SK-N-SH (cell line): Measurements from ENCODE around the gene COL2A1. TPM values are rescaled to one million over a fixed set of nuclear protein-coding genes. Genes with fewer than 3 reads are reported as not detected.

Experiments
- CTCF ChIA-PET: fragments of 300-600, 350-600 bp; formaldehyde crosslinking; extraction: SDS; loops from one replicate; lab custom pipeline; 2021; lab: Yijun Ruan, JAX
- POLR2A ChIA-PET: fragments of 350-600 bp; sonication (Branson Sonifier 250); formaldehyde crosslinking; extraction: SDS; loops from one replicate; lab custom pipeline; 2020; ENCODE audit warnings: antibody characterized with exemption, inconsistent platforms; lab: Yijun Ruan, JAX
- DNase-seq: peaks from one replicate; pipeline ENCODE4 v3.0.0; 2012
- H2AFZ ChIP-seq: fragments of 200-600 bp; sonication (generic); 2 replicates; pipeline ENCODE4 v1.8.1; 2016; ENCODE audit warnings: antibody characterized with exemption, mild to moderate bottlenecking, low read depth
- H3F3A ChIP-seq: fragments of 200-600 bp; sonication (generic); replicated peaks from 2 replicates; pipeline ENCODE3; 2016; ENCODE audit warnings: antibody characterized with exemption, mild to moderate bottlenecking; ENCODE audit not compliant: insufficient read depth
- H3K27ac ChIP-seq, 2 experiments: fragments of 200-500 bp in 1 of 2; fragments of 200-600 bp in 1 of 2; sonication (Bioruptor generic) in 1 of 2; sonication (generic), shearing (Covaris generic) in 1 of 2; 2 replicates each; pipeline versions ENCODE4 v1.5.1 to v1.6.1; 2014 to 2016; ENCODE audit warnings: low read depth in 2 of 2, inconsistent platforms in 1 of 2, low read length in 1 of 2, mild to moderate bottlenecking in 1 of 2, mixed read lengths in 1 of 2
- H3K27me3 ChIP-seq: fragments of 200-600 bp; sonication (generic), shearing (Covaris generic); 2 replicates; pipeline ENCODE4 v1.6.1; 2016; ENCODE audit warnings: mixed run types; ENCODE audit not compliant: insufficient read depth
- H3K36me3 ChIP-seq, 2 experiments: fragments of 200-500 bp in 1 of 2; fragments of 200-600 bp in 1 of 2; sonication (Bioruptor generic) in 1 of 2; sonication (generic) in 1 of 2; replicated peaks in 1 of 2; 2 replicates each; pipeline versions ENCODE3 to v1.5.1; 2014 to 2016; ENCODE audit warnings: low read length in 1 of 2, mild to moderate bottlenecking in 1 of 2; ENCODE audit not compliant: insufficient read depth in 2 of 2, control insufficient read depth in 1 of 2
- H3K4me1 ChIP-seq, 2 experiments: fragments of 200-500 bp in 1 of 2; fragments of 200-600 bp in 1 of 2; sonication (Bioruptor generic) in 1 of 2; sonication (generic), shearing (Covaris generic) in 1 of 2; 2 replicates each; pipeline versions ENCODE4 v1.5.1 to v1.6.1; 2014 to 2016; ENCODE audit warnings: low read depth in 1 of 2, low read length in 1 of 2, mixed run types in 1 of 2; ENCODE audit not compliant: insufficient read depth in 2 of 2, control insufficient read depth in 1 of 2
- H3K4me2 ChIP-seq: fragments of 200-600 bp; sonication (generic), shearing (Covaris generic); 2 replicates; pipeline ENCODE4 v1.6.1; 2017; ENCODE audit warnings: mixed run types
- H3K4me3 ChIP-seq, 2 experiments: fragments of 200-500 bp in 1 of 2; fragments of 200-600 bp in 1 of 2; sonication (Bioruptor generic) in 1 of 2; sonication (generic), shearing (Covaris generic) in 1 of 2; 2 replicates each; pipeline versions ENCODE4 v1.5.1 to v1.8.1; 2014 to 2016; ENCODE audit warnings: low read depth in 2 of 2, inconsistent platforms in 1 of 2, low read length in 1 of 2, mild to moderate bottlenecking in 1 of 2, mixed read lengths in 1 of 2, moderate library complexity in 1 of 2
- H3K79me2 ChIP-seq: fragments of 200-600 bp; sonication (generic); 2 replicates; pipeline ENCODE4 v1.8.1; 2017; ENCODE audit warnings: mild to moderate bottlenecking; ENCODE audit not compliant: insufficient read depth
- H3K9ac ChIP-seq: fragments of 200-600 bp; sonication (generic); 2 replicates; pipeline ENCODE4 v1.6.1; 2017; ENCODE audit warnings: mixed run types
- H3K9me2 ChIP-seq: fragments of 200-600 bp; sonication (generic); 2 replicates; pipeline ENCODE4 v1.6.1; 2017; ENCODE audit warnings: mixed run types
- H3K9me3 ChIP-seq: fragments of 200-600 bp; sonication (generic); 2 replicates; pipeline ENCODE4 v1.6.1; 2017; ENCODE audit warnings: mixed run types, mild to moderate bottlenecking, moderate library complexity
- H4K20me1 ChIP-seq: fragments of 200-600 bp; sonication (generic); 2 replicates; pipeline ENCODE4 v1.6.1; 2017; ENCODE audit warnings: mild to moderate bottlenecking, mixed run types; ENCODE audit not compliant: insufficient read depth
- CTCF ChIP-seq: fragments of 200-600 bp; sonication (generic); IDR thresholded peaks from 2 replicates; pipeline ENCODE4 v1.6.1; 2017; ENCODE audit warnings: antibody characterized with exemption, mild to moderate bottlenecking, moderate library complexity
- EZH2phosphoT487 ChIP-seq: fragments of 200-600 bp; sonication (generic); IDR thresholded peaks from 2 replicates; pipeline ENCODE4 v1.6.1; 2017; ENCODE audit warnings: low read depth, mixed run types, mild to moderate bottlenecking, antibody characterized with exemption, moderate library complexity, borderline replicate concordance
- FOXJ3 ChIP-seq: sonication (generic); formaldehyde crosslinking; IDR thresholded peaks from 2 replicates; pipeline ENCODE4 v1.5.1; 2020; ENCODE audit warnings: mild to moderate bottlenecking, missing genetic modification reagents
- GABPA ChIP-seq: IDR thresholded peaks from 2 replicates; pipeline ENCODE4 v1.4.0; 2012; ENCODE audit warnings: low read depth, mild to moderate bottlenecking
- GATA2 ChIP-seq: sonication (generic); formaldehyde crosslinking; IDR thresholded peaks from 2 replicates; pipeline ENCODE4 v1.5.0; 2020; ENCODE audit warnings: mild to moderate bottlenecking, missing genetic modification reagents
- IRF3 ChIP-seq: fragments of 150-350 bp; IDR thresholded peaks from 2 replicates; pipeline ENCODE4 v1.6.1; 2016; ENCODE audit warnings: mild to moderate bottlenecking, low read depth, low read length
- MEF2A ChIP-seq: IDR thresholded peaks from 2 replicates; pipeline ENCODE4 v1.4.0; 2012; ENCODE audit warnings: low read depth, borderline replicate concordance
- MXI1 ChIP-seq: IDR thresholded peaks from 2 replicates; pipeline ENCODE4 v1.6.1; 2012; ENCODE audit warnings: mild to moderate bottlenecking, low read depth, low read length, improper control_type of control experiment
- POLR2AphosphoS5 ChIP-seq: IDR thresholded peaks from 2 replicates; pipeline ENCODE4 v1.6.1; 2012; ENCODE audit warnings: low read depth, low read length
- RAD21 ChIP-seq: IDR thresholded peaks from 2 replicates; pipeline ENCODE4 v1.6.1; 2012; ENCODE audit warnings: mild to moderate bottlenecking, low read length
- RFX5 ChIP-seq: IDR thresholded peaks from 2 replicates; pipeline ENCODE4 v1.6.1; 2012; ENCODE audit warnings: mild to moderate bottlenecking, improper control_type of control experiment, low read length
- RXRA ChIP-seq: IDR thresholded peaks from 2 replicates; pipeline ENCODE4 v1.4.0; 2012; ENCODE audit warnings: low read depth, mild to moderate bottlenecking, borderline replicate concordance
- SIN3A ChIP-seq: IDR thresholded peaks from 2 replicates; pipeline ENCODE4 v1.6.1; 2012; ENCODE audit warnings: low read depth, mild to moderate bottlenecking, low read length, moderate library complexity, borderline replicate concordance
- SMC3 ChIP-seq: IDR thresholded peaks from 2 replicates; pipeline ENCODE4 v1.6.1; 2012; ENCODE audit warnings: low read depth, low read length, improper control_type of control experiment
- TAF1 ChIP-seq: IDR thresholded peaks from 2 replicates; pipeline ENCODE4 v1.6.1; 2012; ENCODE audit warnings: low read depth, mild to moderate bottlenecking, low read length, moderate library complexity, borderline replicate concordance
- TEAD4 ChIP-seq: IDR thresholded peaks from 2 replicates; pipeline ENCODE4 v1.4.0; 2012; ENCODE audit warnings: mild to moderate bottlenecking, borderline replicate concordance; ENCODE audit not compliant: insufficient read depth
- USF1 ChIP-seq: IDR thresholded peaks from 2 replicates; pipeline ENCODE4 v1.4.0; 2012; ENCODE audit warnings: low read depth, borderline replicate concordance
- WGBS: methylation state at CpG from one replicate; pipeline ENCODE4 v1.1.6; 2017; ENCODE audit warnings: low lambda C conversion rate; 5-methylcytosine and 5-hydroxymethylcytosine counted together
- polyA plus RNA-seq, 3 experiments: library from polyadenylated mRNA; depleted of rRNA; stranded (reverse); fragments of >200 nt; gene quantifications; 2 replicates each; pipeline ENCODE4 v1.2.3, GENCODE V29; 2012

COL2A1 gene
- polyA plus RNA-seq, 1 of the 3 experiments (the other 2 are of a cell fraction) = 0.02 TPM

GRCh38 chr12:48051681-48052080 lies 47.4 kb upstream of the COL2A1 start:
- Histone ChIP-seq H3K9ac (no peak overlapping the region), H3K27me3 (no peaks in the 10 kb centered on the region), H3K9me3 (no peaks in the 10 kb centered on the region), H2AFZ (no peak overlapping the region), H3K27ac (no peak overlapping the region), H3K9me2 (no peaks in the 10 kb centered on the region), H3K79me2 (no peaks in the 10 kb centered on the region), H4K20me1 (no peaks in the 10 kb centered on the region), H3K4me3 (no peak overlapping the region), H3F3A (no peaks in the 10 kb centered on the region), H3K4me2 (no peak overlapping the region), H3K36me3 (peaks cover 16 to 45% of the 10 kb centered on the region in 2 experiments), H3K4me1 (no peaks in the 10 kb centered on the region)
- DNase-seq = no peak
- CTCF ChIA-PET = interaction anchor here (0.6 to 1.5 kb wide), 4 partner anchors 41 to 137 kb away, joined by 3 to 4 read pairs (median 3); partner anchors contain the start of gene CCDC184
- POLR2A ChIA-PET = no interaction called here
- WGBS = 87% methylated on average over 2 of the region's 2 CpGs
- TF ChIP-seq CTCF (no peak), EZH2phosphoT487 (no peak), POLR2AphosphoS5 (no peak), GABPA (no peak), RFX5 (no peak), MXI1 (no peak), TAF1 (no peak), TEAD4 (no peak), RXRA (no peak), RAD21 (no peak), GATA2 (CRISPR knock-in tag) (no peak), FOXJ3 (CRISPR knock-in tag) (no peak), SMC3 (no peak), USF1 (no peak), MEF2A (no peak), IRF3 (no peak), SIN3A (no peak)
